ENCODE measurements around the gene SRP68. TPM values are rescaled to one million over a fixed set of nuclear protein-coding genes. Genes with fewer than 3 reads are reported as not detected.

The SRP68 gene
- total RNA-seq, 2 donors from 2014 or later = 73.9 to 78.0 TPM

- Histone ChIP-seq H3K4me3 (ENCODE audit: low read length) (no peak overlapping the region), H3K9me3 (ENCODE audit: control insufficient read depth, low read length) (no peaks in the 10 kb centered on the region), H3K27me3 (ENCODE audit: control insufficient read depth, insufficient read depth, low read length, poor library complexity, severe bottlenecking) (no peaks in the 10 kb centered on the region), H3K9ac (ENCODE audit: extremely low read depth, low read length, poor library complexity, severe bottlenecking) (no peak overlapping the region), H3K36me3 (ENCODE audit: control insufficient read depth, insufficient read depth, low read length) (peaks cover 81% of the 10 kb centered on the region), H3K27ac (ENCODE audit: low read depth, low read length) (no peak overlapping the region), H3K4me1 (ENCODE audit: control insufficient read depth, insufficient read depth, low read length) (no peaks in the 10 kb centered on the region)
- Mint-ChIP-seq H3K36me3 (ENCODE audit: low read depth) (peaks cover 58% of the 10 kb centered on the region), H3K4me1 (peaks cover 7% of the 10 kb centered on the region), H3K9me3 (no peaks in the 10 kb centered on the region), H3K27me3 (ENCODE audit: insufficient read depth) (no peaks in the 10 kb centered on the region), H3K4me3 (no peak overlapping the region), H3K27ac (no peak overlapping the region)
- WGBS, 2 experiments (ENCODE audit: insufficient coverage in 1 of 2, insufficient read length in 1 of 2) = 95 to 99% methylated on average over 11 to 13 of the region's 13 CpGs
- TF ChIP-seq CTCF (conservative IDR thresholded peaks at IDR 0.05) = no peak
- DNase-seq = no peak
Observed at GRCh38 chr17:76085731-76086366, 13.5 kb upstream of the SRP68 start.

GRCh38 chr17:76085066-76085730 is 12.9 kb upstream of the SRP68 start:
- Histone ChIP-seq H3K4me3 (ENCODE audit: low read length) (no peak overlapping the region), H3K9ac (ENCODE audit: extremely low read depth, low read length, poor library complexity, severe bottlenecking) (no peak overlapping the region), H3K27me3 (ENCODE audit: control insufficient read depth, insufficient read depth, low read length, poor library complexity, severe bottlenecking) (no peaks in the 10 kb centered on the region), H3K36me3 (ENCODE audit: control insufficient read depth, insufficient read depth, low read length) (peaks cover 75% of the 10 kb centered on the region), H3K27ac (ENCODE audit: low read depth, low read length) (no peak overlapping the region), H3K9me3 (ENCODE audit: control insufficient read depth, low read length) (no peaks in the 10 kb centered on the region), H3K4me1 (ENCODE audit: control insufficient read depth, insufficient read depth, low read length) (peaks cover 6% of the 10 kb centered on the region)
- H3K9me3 Mint-ChIP-seq = no peaks in the 10 kb centered on the region
- no peak for TF ChIP-seq CTCF (conservative IDR thresholded peaks at IDR 0.05)
- H3K27ac Mint-ChIP-seq = no peak overlapping the region
- WGBS, 2 experiments (ENCODE audit: insufficient coverage in 1 of 2, insufficient read length in 1 of 2) = 77 to 82% methylated on average over 10 to 17 of the region's 17 CpGs
- H3K4me3 Mint-ChIP-seq = no peak overlapping the region
- H3K27me3 Mint-ChIP-seq (ENCODE audit: insufficient read depth) = no peaks in the 10 kb centered on the region
- H3K4me1 Mint-ChIP-seq = peaks cover 13% of the 10 kb centered on the region
- DNase-seq = no peak
- peaks cover 58% of the 10 kb centered on the region for H3K36me3 Mint-ChIP-seq (ENCODE audit: low read depth)

- WGBS, 2 experiments (ENCODE audit: insufficient coverage in 1 of 2, insufficient read length in 1 of 2) = 94 to 96% methylated on average over 8 to 15 of the region's 15 CpGs
Observed at GRCh38 chr17:76083536-76084182, 11.3 kb upstream of the SRP68 start.

More at GRCh38 chr17:76083536-76084182, 11.3 kb upstream of the SRP68 start:
- no peaks in the 10 kb centered on the region for H3K9me3 ChIP-seq (ENCODE audit: control insufficient read depth, low read length)
- H3K27ac ChIP-seq (ENCODE audit: low read depth, low read length) = no peak overlapping the region
- H3K27me3 ChIP-seq (ENCODE audit: control insufficient read depth, insufficient read depth, low read length, poor library complexity, severe bottlenecking) = peaks cover 13% of the 10 kb centered on the region
- H3K4me1 Mint-ChIP-seq = peaks cover 13% of the 10 kb centered on the region
- TF ChIP-seq CTCF (conservative IDR thresholded peaks at IDR 0.05) = no peak
- no peaks in the 10 kb centered on the region for H3K9me3 Mint-ChIP-seq
- DNase-seq = no peak
- H3K4me3 ChIP-seq (ENCODE audit: low read length) = no peak overlapping the region
- H3K4me1 ChIP-seq (ENCODE audit: control insufficient read depth, insufficient read depth, low read length) = peaks cover 15% of the 10 kb centered on the region
- no peak overlapping the region for H3K27ac Mint-ChIP-seq
- H3K9ac ChIP-seq (ENCODE audit: extremely low read depth, low read length, poor library complexity, severe bottlenecking) = no peak overlapping the region
- no peak overlapping the region for H3K4me3 Mint-ChIP-seq
- H3K36me3 ChIP-seq (ENCODE audit: control insufficient read depth, insufficient read depth, low read length) = peaks cover 62% of the 10 kb centered on the region
- peaks cover 12% of the 10 kb centered on the region for H3K27me3 Mint-ChIP-seq (ENCODE audit: insufficient read depth)
- peaks cover 44% of the 10 kb centered on the region for H3K36me3 Mint-ChIP-seq (ENCODE audit: low read depth)

All from endodermal cell (in vitro differentiated cells).